T-helper 1 cell treated with Interleukin-12 subunit alpha and Interleukin-12 subunit beta and Interleukin-4 antibody, amounts not matched to agents 30 μg/mL and 1 μg/mL, for 36 hours (primary cell): ENCODE measurements around the gene VPS35L.

ENCODE experiments used
- H3K27ac Mint-ChIP-seq: one replicate; pipeline ENCODE4 v1.8.0; 2021; ENCODE audit warnings: mild to moderate bottlenecking, mixed read lengths
- H3K27me3 Mint-ChIP-seq: one replicate; pipeline ENCODE4 v1.8.0; 2021; ENCODE audit warnings: low read depth, mixed read lengths
- H3K36me3 Mint-ChIP-seq: one replicate; pipeline ENCODE4 v1.8.0; 2021; ENCODE audit warnings: low read depth, mixed read lengths
- H3K4me1 Mint-ChIP-seq: one replicate; pipeline ENCODE4 v1.8.0; 2021; ENCODE audit warnings: low read depth, mixed read lengths
- H3K4me3 Mint-ChIP-seq: one replicate; pipeline ENCODE4 v1.8.0; 2021; ENCODE audit warnings: mild to moderate bottlenecking, moderate library complexity, mixed read lengths
- H3K9me3 Mint-ChIP-seq: one replicate; pipeline ENCODE4 v1.8.0; 2021; ENCODE audit warnings: mixed read lengths

VPS35L gene

GRCh38 chr16:19595043-19595767, 39.7 kb downstream of the VPS35L start:
- no peak overlapping the region for H3K27ac Mint-ChIP-seq
- no peaks in the 10 kb centered on the region for H3K27me3 Mint-ChIP-seq
- no peaks in the 10 kb centered on the region for H3K4me1 Mint-ChIP-seq
- no peak overlapping the region for H3K4me3 Mint-ChIP-seq
- peaks cover 8% of the 10 kb centered on the region for H3K36me3 Mint-ChIP-seq
- no peaks in the 10 kb centered on the region for H3K9me3 Mint-ChIP-seq

GRCh38 chr16:19598805-19599510, 43.5 kb downstream of the VPS35L start:
- no peak overlapping the region for H3K27ac Mint-ChIP-seq

GRCh38 chr16:19599968-19600716, 44.6 kb downstream of the VPS35L start:
- Mint-ChIP-seq H3K27me3 (no peaks in the 10 kb centered on the region), H3K4me3 (no peak overlapping the region), H3K27ac (no peak overlapping the region), H3K4me1 (no peaks in the 10 kb centered on the region), H3K36me3 (peaks cover 4% of the 10 kb centered on the region), H3K9me3 (no peaks in the 10 kb centered on the region)

More at GRCh38 chr16:19598805-19599510, 43.5 kb downstream of the VPS35L start:
- peaks cover 2% of the 10 kb centered on the region for H3K36me3 Mint-ChIP-seq
- no peaks in the 10 kb centered on the region for H3K9me3 Mint-ChIP-seq
- H3K4me3 Mint-ChIP-seq: no peak overlapping the region
- no peaks in the 10 kb centered on the region for H3K4me1 Mint-ChIP-seq
- no peaks in the 10 kb centered on the region for H3K27me3 Mint-ChIP-seq

- peaks cover 13% of the 10 kb centered on the region for H3K36me3 Mint-ChIP-seq
- H3K27me3 Mint-ChIP-seq: no peaks in the 10 kb centered on the region
- no peaks in the 10 kb centered on the region for H3K4me1 Mint-ChIP-seq
- H3K27ac Mint-ChIP-seq: no peak overlapping the region
- H3K9me3 Mint-ChIP-seq: peaks cover 3% of the 10 kb centered on the region
- no peak overlapping the region for H3K4me3 Mint-ChIP-seq
Measured at GRCh38 chr16:19601083-19601976, 45.8 kb downstream of the VPS35L start.

GRCh38 chr16:19604911-19605310, 49.4 kb downstream of the VPS35L start:
- Mint-ChIP-seq H3K27me3 (no peaks in the 10 kb centered on the region), H3K27ac (no peak overlapping the region), H3K9me3 (peaks cover 4% of the 10 kb centered on the region), H3K4me3 (no peak overlapping the region), H3K4me1 (no peaks in the 10 kb centered on the region), H3K36me3 (peaks cover 23% of the 10 kb centered on the region)

- peaks cover 25% of the 10 kb centered on the region for H3K36me3 Mint-ChIP-seq
- no peaks in the 10 kb centered on the region for H3K4me1 Mint-ChIP-seq
- H3K27me3 Mint-ChIP-seq: no peaks in the 10 kb centered on the region
- no peak overlapping the region for H3K4me3 Mint-ChIP-seq
- H3K9me3 Mint-ChIP-seq: peaks cover 4% of the 10 kb centered on the region
- H3K27ac Mint-ChIP-seq: no peak overlapping the region
Measured at GRCh38 chr16:19605701-19606100, 50.2 kb downstream of the VPS35L start.

GRCh38 chr16:19607616-19608280, 52.2 kb downstream of the VPS35L start:
- Mint-ChIP-seq H3K36me3 (peaks cover 25% of the 10 kb centered on the region), H3K27ac (no peak overlapping the region), H3K9me3 (peaks cover 4% of the 10 kb centered on the region), H3K27me3 (no peaks in the 10 kb centered on the region), H3K4me3 (no peak overlapping the region), H3K4me1 (no peaks in the 10 kb centered on the region)

GRCh38 chr16:19609359-19609758, 53.9 kb downstream of the VPS35L start:
- Mint-ChIP-seq H3K27me3 (no peaks in the 10 kb centered on the region), H3K4me1 (no peaks in the 10 kb centered on the region), H3K27ac (no peak overlapping the region), H3K36me3 (peaks cover 23% of the 10 kb centered on the region), H3K4me3 (no peak overlapping the region), H3K9me3 (peaks cover 4% of the 10 kb centered on the region)

- Mint-ChIP-seq H3K4me1 (no peaks in the 10 kb centered on the region), H3K36me3 (peaks cover 22% of the 10 kb centered on the region), H3K27ac (no peak overlapping the region)
Measured at GRCh38 chr16:19610200-19610599, 54.7 kb downstream of the VPS35L start.

GRCh38 chr16:19613834-19614233, 58.3 kb downstream of the VPS35L start:
- Mint-ChIP-seq H3K4me1 (no peaks in the 10 kb centered on the region), H3K36me3 (peaks cover 8% of the 10 kb centered on the region)

More at GRCh38 chr16:19610200-19610599, 54.7 kb downstream of the VPS35L start:
- Mint-ChIP-seq H3K4me3 (no peak overlapping the region), H3K9me3 (peaks cover 4% of the 10 kb centered on the region), H3K27me3 (no peaks in the 10 kb centered on the region)

GRCh38 chr16:19616241-19616640, 60.7 kb downstream of the VPS35L start:
- no peak overlapping the region for H3K4me3 Mint-ChIP-seq
- no peaks in the 10 kb centered on the region for H3K27me3 Mint-ChIP-seq
- H3K36me3 Mint-ChIP-seq: peaks cover 3% of the 10 kb centered on the region
- no peaks in the 10 kb centered on the region for H3K9me3 Mint-ChIP-seq
- H3K27ac Mint-ChIP-seq: no peak overlapping the region
- no peaks in the 10 kb centered on the region for H3K4me1 Mint-ChIP-seq

More at GRCh38 chr16:19613834-19614233, 58.3 kb downstream of the VPS35L start:
- no peaks in the 10 kb centered on the region for H3K9me3 Mint-ChIP-seq
- no peak overlapping the region for H3K4me3 Mint-ChIP-seq
- H3K27ac Mint-ChIP-seq: no peak overlapping the region
- H3K27me3 Mint-ChIP-seq: no peaks in the 10 kb centered on the region

- Mint-ChIP-seq H3K36me3 (peaks cover 3% of the 10 kb centered on the region), H3K27ac (no peak overlapping the region), H3K27me3 (no peaks in the 10 kb centered on the region), H3K9me3 (no peaks in the 10 kb centered on the region), H3K4me1 (no peaks in the 10 kb centered on the region), H3K4me3 (no peak overlapping the region)
Measured at GRCh38 chr16:19618876-19619275, 63.4 kb downstream of the VPS35L start.

GRCh38 chr16:19621445-19621844, 65.9 kb downstream of the VPS35L start:
- Mint-ChIP-seq H3K4me3 (no peak overlapping the region), H3K9me3 (no peaks in the 10 kb centered on the region), H3K4me1 (no peaks in the 10 kb centered on the region), H3K27me3 (no peaks in the 10 kb centered on the region), H3K36me3 (peaks cover 3% of the 10 kb centered on the region), H3K27ac (no peak overlapping the region)
